GM21423 (cell line): ENCODE results near the gene RAB3GAP1.

Experiments used
- ATAC-seq: cut with Tn5 transposase; IDR thresholded peaks from one replicate; pipeline ENCODE4 v1.9.1; 2021; ENCODE audit warnings: mild to moderate bottlenecking, moderate library complexity; ENCODE audit not compliant: unreplicated experiment

RAB3GAP1 gene

DNA sequence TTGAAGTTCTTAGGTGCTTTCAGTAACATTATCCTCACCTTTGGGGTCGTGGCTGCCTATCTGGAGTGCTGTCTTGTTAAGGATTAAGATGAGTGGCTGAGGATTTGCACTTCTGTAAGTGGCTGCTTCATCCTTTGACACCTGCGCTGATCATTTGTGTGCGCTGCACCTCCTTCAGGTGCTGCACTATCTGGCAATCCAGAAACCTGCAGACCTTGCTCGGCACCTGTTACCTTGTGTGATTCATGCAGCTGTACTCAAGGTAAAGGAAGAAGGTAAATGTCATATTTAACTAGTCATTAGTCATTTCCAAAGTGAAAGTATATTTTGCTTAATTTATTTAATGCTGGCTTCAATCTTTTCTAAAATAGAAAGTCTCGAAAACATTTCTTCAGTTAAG, 110.3 kb downstream of the RAB3GAP1 start:
- no peak for ATAC-seq

DNA sequence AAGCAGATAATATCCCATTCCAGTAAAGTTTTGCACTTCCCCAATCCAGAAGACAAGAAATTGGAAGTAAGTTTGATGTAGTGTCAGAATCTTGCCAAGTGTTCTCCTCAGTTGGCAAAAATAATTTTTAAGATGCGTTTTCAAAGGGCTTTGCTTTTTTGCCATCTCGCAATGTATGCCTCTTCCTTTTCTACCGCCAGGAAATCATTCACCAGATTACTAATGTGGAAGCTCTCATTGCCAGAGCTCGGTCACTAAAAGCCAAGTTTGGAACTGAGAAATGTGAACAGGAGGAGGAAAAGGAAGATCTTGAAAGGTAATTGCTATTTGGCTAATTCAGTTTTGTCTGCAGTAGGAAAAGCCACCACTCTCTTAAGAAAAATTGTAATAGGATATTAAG, 110.7 kb downstream of the RAB3GAP1 start:
- no peak for ATAC-seq

DNA sequence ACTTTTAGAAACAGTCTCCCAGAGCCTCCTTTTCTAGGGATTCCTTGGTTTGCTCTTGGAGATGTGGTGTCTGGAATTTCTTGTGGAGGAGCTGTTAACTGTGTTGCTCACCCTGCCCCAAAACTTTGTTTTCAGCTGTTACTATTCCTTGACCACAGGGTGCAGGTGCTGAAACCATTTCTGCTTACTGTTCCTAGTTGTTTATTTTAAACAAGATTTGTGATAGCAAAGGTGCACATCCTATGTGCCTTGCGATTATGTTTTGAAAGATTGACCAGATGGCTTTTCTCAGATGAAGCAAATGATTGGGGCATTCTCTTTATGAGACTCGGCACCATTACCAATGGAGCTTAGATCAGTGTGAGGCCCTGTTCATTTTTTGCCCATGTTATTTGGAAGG, 111.2 kb downstream of the RAB3GAP1 start:
- ATAC-seq, result no peak

DNA sequence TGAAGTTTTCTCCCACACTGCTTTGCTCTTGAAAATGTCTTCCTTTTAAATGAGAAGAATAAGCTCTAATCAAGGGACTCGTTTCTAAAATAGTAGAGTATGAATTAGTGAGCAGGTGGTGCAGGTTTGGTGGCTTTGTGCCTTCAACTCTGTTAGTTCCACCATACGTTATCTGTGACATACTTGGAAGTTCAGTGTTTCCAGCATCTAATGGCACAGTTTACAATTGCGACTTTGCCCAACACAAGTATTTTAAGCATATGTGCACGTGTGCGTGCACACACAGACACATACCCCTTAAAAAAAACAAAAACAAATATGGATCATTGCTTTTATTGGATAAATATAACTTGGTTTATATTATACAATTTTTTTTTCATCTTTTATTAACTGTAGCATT, 111.8 kb downstream of the RAB3GAP1 start:
- ATAC-seq, result no peak

DNA sequence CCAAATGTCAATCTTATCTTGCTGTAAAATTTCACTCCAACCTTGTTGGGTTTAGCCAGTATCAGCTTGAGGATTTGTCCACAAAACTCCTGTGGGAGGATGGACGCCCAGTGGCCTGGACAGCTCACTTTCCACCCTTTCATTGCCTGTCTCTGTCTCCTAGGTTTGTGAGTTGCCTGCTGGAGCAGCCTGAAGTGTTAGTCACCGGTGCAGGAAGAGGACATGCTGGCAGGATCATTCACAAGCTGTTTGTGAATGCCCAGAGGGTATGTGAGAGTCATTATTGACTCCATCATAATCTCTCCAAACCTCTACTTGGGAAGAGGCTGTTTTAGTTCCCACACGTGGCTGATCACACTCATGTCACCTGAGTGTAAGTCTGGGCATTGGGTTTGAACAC, 112.3 kb downstream of the RAB3GAP1 start:
- no peak for ATAC-seq

DNA sequence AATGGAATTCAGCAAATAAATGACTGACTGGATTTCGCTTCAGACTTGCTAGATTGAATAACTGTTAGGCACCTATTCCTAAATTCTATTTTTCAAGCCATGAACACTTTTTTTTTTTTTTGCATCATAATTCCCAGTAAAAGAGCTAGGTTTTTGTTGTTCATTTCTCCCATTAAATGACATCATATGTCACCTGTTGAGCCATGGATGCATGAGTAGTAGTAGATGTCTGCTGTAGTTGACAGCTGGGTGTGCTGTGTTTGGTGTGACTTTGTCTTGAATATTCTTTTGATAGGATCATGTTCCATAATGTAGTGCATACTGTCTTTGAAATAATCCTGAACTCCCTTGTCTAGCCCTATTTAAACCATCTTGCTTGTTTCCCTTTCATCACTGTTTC, 115.2 kb downstream of the RAB3GAP1 start:
- no peak for ATAC-seq

DNA sequence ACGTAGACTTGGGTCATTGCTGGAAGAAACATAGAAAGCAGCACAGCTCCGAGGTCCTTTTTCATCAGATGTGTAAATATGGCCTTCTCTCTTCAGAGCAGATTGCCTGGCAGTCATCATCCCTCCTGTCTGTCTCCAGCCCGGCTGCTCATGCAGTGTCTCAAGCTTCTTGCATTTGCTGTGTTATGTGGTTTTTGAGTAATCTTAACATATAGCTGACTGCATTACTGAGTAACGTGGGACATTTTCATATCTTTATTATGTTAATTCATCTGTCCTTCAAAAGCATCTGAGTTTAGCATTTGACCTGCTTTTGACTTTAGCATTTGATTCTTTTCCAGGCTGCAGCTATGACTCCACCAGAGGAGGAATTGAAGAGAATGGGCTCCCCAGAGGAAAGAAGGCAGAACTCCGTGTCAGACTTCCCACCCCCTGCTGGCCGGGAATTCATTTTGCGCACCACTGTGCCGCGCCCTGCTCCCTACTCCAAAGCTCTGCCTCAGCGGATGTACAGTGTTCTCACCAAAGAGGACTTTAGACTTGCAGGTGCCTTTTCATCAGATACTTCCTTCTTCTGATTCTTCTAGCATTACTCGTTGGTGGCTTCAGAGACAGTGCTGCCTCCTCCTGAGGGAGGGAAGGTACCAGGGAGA, 116.2 kb downstream of the RAB3GAP1 start:
- no peak for ATAC-seq

DNA sequence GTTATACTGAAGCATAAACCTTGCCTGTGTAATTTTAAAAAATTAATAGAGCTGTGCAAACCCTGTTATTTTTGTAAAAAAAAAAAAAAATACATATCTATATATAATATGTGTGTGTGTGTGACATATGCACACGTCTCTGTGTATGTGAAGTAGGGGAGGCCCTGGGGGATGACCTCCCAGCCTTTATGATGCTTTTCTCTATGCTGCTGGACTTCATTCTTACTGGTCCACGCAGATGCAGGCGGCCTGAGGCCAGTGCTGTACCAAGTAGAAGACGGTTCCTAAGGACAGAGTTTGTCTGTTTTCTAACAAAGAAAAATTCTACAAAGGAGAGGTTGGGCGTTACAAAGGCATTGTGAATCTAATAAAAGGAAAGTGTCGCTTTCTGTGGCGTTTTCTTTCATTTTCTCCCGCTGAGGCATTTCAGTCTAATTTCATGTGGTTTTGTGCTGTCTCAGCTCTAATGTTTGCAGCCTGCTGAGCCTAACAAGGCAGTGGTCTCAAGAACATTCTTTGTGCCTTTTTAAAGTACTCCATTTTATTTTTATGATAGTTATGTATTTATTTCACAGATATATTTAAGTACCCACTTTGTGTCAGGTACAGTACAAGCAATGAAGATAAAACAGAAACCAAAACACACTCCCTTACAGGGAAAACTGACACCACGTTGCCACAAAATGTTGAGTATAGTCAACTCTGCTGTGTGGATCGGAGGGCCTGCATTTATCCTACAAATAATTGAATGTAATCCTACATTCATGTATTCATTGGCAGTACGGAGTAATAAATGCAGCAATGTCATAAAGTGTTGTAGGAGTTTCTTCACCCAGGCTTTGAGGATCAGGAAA, 118.0 kb downstream of the RAB3GAP1 start:
- ATAC-seq, result no peak

DNA sequence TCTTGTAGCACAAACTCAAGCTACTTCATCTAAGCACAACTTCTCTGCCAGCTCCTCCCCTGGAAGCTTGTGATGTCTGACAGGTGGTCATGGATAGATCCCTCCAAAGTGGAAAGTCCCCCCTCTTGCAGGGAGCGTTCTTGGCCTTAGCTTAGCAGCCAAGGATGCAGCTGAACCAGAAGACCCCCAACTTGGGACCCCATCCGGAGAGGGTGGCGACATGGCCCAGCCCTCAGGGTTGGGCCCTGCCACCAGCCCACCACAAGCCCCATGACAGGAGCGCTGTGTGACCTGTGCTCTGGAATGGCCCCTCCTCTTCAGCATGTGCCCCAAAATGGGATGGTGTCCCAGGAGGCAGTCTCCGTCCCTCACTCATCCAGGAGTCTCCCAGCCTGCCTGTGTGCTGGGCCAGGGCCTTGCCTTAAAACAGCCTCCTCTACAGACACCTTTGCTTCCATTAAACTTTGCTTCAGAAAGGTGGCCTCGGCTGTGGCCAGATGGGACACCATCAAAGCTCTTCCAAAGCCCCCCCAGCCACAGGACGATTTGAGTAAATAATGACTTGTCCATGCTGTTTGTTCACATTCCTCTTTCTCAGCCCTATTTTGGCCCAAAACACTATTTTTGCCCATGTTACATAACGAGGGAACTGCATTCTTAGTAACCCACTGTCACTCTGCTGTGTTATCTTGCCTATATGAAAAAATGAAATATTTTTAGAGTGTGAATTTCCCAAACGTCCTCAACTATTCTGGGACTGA, 122.1 kb downstream of the RAB3GAP1 start:
- ATAC-seq, result no peak

DNA sequence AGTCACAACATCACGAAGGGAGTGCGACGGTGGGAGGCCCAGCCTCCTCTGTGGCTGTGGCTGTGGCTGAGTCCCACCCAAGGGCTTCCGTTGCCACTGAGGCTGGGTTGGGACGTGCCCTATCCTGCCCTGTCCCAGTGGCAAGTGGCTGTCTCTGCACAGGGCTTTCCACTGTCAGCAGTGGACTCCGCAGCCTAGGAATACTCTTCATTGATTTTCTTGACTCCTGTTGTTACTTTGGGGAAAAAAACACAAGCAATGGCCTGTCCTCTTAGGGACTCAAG, 122.7 kb downstream of the RAB3GAP1 start:
- no peak for ATAC-seq

DNA sequence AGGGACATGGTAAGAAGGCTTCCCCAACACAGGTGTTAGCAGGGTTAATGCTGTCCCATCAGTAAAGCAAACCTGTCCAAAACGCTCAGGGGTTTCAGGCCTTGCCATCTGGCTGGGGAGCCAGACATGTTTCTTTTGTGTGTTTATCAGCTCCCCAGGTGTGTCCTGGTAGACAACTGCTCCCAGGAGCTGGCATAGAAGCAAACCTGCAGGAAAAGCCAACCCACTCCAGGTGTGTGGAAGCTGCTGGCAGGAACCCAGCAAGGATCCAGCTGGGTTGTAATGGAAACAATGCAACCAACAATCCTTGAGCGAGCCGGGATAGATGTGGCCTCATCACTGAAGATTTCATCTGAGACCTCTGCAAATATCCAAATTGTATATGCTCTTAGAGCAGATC, 123.1 kb downstream of the RAB3GAP1 start:
- ATAC-seq, result no peak

DNA sequence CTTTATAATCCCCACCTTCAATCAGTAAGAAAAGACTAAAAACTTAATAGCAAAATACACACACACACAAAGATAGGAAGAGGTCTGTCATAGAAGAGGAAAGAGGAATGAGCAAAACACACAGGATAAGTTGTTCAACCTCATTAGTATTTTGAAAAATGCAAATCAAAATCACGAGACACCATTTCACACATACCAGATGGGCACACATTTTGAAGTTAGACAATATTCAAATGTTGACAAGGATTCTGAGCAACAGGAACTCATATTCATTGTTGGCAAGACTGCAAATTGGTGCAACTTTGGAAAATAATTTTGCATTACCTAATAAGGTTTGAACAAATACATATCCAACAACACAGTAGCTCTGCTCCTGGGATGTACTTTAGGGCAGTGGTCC, 127.6 kb downstream of the RAB3GAP1 start:
- ATAC-seq, result no peak

DNA sequence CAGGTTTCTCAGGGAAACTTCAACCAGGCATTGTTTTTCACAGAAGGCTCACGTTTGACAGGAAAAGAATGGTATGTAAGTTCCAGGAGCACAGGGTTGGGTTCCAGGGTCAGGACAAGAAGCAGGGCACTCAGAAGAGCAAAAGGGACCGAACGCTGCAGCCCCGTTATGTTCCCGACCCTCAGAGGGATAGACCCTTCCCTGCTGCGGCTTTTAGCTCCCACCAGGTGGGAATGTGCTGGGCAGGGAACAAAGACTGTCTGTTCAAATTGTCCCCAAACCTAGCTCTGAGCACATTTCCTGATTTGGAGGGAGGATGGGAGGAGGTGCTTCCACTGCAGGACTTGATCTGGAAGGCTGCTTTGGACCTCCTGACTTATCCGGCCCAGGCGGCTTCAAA, 130.1 kb downstream of the RAB3GAP1 start:
- no peak for ATAC-seq

DNA sequence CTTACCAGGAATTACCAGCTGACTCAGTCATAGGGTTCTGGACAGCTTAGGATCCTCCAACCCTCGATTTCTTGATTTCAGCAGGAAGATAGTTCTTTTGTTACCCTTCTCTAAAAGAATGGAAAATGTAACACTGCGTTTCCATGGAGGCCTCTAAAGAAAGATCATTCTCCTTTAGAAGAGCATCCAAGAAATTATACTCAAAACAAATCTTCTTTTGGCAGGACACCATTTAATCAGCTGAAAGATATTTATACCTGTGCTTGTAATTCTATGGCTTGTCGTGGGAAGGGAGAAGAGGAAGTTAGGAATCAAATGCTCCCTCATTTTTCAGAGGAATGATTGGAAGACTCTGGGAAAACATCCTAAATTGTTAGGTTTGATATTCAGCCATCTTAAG, 130.5 kb downstream of the RAB3GAP1 start:
- ATAC-seq, result no peak

DNA sequence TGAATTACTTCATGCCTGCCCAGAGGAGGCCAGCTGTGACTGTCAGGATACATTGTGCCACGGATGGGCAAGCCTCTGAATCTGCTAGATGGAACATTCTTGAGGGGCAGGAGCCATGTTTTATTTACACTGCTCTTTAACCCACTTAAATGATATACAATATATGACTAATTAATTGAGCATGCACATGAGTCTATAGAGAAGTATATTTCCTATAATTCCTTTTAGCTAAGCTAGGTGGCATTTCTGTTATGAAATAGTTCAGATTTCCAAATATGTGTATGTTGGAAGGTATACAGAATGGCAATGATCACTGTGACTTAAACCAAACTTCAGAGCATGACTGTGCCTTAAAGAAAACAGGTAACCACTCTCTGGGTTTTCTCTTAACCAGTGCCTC, 131.7 kb downstream of the RAB3GAP1 start:
- ATAC-seq, result no peak

DNA sequence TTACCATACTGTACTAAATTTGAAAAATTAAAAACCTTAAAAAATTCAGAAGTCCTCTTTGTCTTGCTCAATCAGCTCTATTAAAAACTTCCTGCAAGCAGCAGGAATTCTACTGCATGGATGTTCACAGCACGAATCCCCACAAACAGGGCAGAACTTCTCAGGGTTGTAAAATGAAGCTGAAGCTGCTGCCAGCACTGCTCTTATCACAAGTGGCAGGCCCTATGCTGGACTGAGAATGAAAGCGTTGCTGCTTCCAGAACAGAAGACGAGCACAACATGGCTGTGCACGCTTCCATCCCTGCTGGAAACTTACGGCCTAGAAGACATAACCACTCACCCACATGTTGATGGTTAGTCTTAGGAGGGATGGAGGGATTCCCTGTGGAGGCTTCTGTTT, 134.0 kb downstream of the RAB3GAP1 start:
- no peak for ATAC-seq

DNA sequence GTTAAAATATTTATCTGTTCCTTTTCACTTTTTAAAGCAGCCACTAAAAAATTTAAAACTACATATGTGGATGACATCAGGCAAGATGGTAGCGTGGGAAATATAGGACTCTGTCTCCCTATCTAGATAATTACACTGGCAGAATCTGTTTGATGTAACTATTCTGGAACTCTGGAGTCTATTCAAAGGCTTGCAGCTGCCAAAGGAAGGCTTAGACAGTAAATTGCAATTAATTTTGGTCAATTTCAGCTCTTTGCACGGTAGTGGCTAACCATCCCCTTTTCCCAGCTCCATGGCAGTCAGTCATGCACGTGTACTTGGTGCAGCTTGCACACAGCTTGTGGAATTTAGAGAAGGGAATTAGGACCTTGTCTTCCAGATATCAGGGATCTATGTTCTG, 135.2 kb downstream of the RAB3GAP1 start:
- ATAC-seq, result no peak

DNA sequence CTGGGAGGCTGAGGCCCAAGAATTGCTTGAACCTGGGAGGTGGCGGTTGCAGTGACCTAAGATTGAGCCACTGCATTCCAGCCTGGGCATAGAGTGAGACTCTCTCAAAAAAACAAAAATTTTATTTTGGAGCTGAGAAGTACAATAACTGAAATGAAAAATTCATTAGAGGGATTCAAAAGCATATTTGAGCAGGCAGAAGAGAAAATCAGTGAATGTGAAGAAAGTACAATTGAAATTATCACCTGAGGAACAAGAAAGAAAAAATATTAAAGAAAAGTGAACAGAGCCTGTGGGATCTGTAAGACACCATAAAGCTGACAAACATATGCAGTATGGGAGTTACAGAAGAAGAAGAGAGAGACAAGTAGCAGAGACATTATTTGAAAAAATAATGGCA, 137.1 kb downstream of the RAB3GAP1 start:
- ATAC-seq, result no peak

DNA sequence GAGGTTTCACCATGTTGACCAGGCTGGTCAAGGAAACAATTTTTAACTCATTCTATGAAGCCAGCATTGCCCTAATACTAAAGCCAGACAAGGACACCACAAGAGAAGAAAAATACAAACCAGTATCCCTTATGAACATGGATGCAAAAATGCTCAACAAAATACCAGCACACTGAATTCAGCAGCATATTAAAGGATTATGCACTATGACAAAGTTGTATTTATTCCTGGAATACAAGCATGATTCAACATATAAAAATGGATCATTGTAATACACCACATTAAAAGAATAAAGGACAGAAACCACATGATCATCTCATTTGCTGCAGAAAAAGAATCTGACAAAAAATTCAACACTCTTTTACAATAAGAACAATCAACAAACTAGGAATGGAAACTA, 138.7 kb downstream of the RAB3GAP1 start:
- no peak for ATAC-seq

DNA sequence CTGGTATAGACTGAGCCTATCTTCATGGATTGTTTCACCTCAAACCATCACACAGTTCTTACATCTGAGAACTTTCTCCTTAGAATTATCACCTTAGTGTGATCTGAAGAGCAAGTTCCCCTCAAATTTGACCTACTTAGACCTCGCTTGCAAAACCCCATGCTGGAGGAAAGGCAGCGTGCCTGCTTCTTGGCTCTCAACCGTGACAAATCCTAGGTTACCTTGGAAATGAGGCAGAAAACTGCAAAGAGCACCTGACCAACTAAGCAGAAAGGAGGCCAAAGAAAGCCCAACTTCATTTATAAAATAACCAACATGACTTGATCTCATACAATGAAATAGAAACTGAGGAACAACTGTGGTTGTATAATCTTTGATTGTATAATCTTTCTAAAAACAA, 146.4 kb downstream of the RAB3GAP1 start:
- no peak for ATAC-seq

DNA sequence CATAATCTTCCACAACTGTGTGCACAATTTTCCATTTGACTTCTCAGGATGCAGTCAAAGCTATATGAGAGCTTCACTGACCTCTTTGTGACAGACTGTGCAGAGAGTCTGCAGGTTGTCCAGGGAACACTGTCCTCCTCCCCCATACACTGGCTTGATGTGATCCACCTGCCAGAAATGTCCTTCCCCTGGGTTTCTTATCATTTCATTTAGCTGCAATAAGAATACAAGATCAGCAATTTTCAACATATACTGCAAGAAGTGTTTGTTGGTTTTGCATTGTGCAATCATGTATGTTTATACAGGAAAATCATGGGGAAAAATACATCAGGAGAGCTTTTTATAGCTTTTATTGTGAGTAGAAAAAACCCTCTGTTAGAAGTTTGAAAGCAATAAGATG, 150.7 kb downstream of the RAB3GAP1 start:
- ATAC-seq, result no peak

DNA sequence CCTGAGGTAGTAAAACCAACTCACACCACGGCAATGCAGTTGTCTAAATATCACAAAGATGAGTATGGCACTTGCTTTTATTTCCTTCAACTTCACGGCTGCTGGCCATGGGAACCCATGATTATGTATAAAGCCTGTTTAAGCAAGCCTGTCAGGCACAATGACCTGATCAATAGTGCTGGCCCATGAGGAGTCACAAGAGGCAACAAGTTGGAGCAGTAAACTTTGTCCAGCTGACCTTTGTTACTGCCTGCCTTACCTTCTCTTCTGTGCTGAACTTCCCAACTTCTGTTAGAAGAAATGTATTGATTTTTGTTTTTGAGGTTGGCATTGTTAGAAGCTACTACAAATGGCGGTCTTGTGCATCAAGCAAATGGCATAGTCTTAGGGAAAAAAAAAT, 151.9 kb downstream of the RAB3GAP1 start:
- no peak for ATAC-seq
